ENCODE results near the gene FEZ2. TPM values are rescaled to one million over a fixed set of nuclear protein-coding genes. Genes with fewer than 3 reads are reported as not detected.

FEZ2 gene
- total and polyA plus RNA-seq, 2 of the 8 experiments (the other 6 are each of a cell fraction or from before 2014, with no cell fraction given): 7.5 to 16.4 TPM

DNA sequence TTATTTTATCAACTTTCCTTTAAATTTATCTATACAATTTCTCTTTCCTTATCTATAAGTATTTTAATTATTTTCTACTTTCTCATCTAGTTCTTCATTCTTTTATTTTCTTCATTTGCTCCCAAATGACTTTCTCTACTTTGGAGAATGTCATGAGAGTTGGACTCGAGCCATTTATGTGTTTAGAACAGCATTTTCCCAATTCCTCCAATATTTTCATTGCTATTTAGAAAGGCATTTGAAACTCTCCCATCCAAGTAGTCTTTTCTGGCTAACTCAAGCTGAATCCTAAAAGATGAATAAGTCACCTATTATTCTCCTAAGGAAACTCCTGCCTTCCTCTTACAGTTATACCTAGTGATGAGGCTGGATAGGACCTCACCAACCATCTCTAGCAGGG, 15.8 kb upstream of the FEZ2 start:
- Histone ChIP-seq H2AK5ac (ENCODE audit: low read depth, low read length) (no peak overlapping the region), H3K4ac (replicated peaks; ENCODE audit: insufficient read length, low read depth, low read length) (no peak overlapping the region), H3K4me1 (replicated peaks in 1 of 4; ENCODE audit: control insufficient read depth in 3 of 4, insufficient read depth in 4 of 4, low read length in 3 of 4) (peaks cover 0 to 22% (median 12%) of the 10 kb centered on the region in 4 experiments; a peak in 3 of 7 replicates), H3K27me3 (replicated peaks in 1 of 4; ENCODE audit: control insufficient read depth in 3 of 4, extremely low read depth in 1 of 4, insufficient read depth in 3 of 4, low read length in 3 of 4) (no peaks in the 10 kb centered on the region), H4K5ac (ENCODE audit: insufficient read length, low read depth, low read length) (no peak overlapping the region), H2BK12ac (ENCODE audit: low read depth, low read length) (no peak overlapping the region), H2BK15ac (ENCODE audit: low read length) (no peak overlapping the region), H2AFZ (ENCODE audit: low read length) (no peak overlapping the region), H4K8ac (ENCODE audit: extremely low read depth, insufficient read depth, low read length) (no peak overlapping the region), H3K18ac (ENCODE audit: extremely low read depth, low read length) (no peak overlapping the region), H3K36me3 (ENCODE audit: control insufficient read depth in 2 of 4, insufficient read depth in 4 of 4, low read length in 3 of 4) (no peaks in the 10 kb centered on the region), H2BK5ac (ENCODE audit: low read depth, low read length) (no peak overlapping the region), H3K79me1 (ENCODE audit: low read depth, low read length) (0 out of 2 replicates have a peak, but pooled peaks cover 2% of the 10 kb centered on the region), H3K9ac (replicated peaks in 1 of 4; ENCODE audit: extremely low read depth in 1 of 4, low read depth in 3 of 4, low read length in 3 of 4) (no peak overlapping the region), H3K56ac (replicated peaks; ENCODE audit: insufficient read length, low read depth, low read length) (no peak overlapping the region), H4K20me1 (replicated peaks in 1 of 2; ENCODE audit: control insufficient read depth in 1 of 2, insufficient read depth in 2 of 2, low read length in 2 of 2) (no peaks in the 10 kb centered on the region), H3K4me3 (ENCODE audit: extremely low read depth in 1 of 4, insufficient read depth in 2 of 4, low read depth in 3 of 4, low read length in 4 of 4) (no peak overlapping the region), H3K9me3 (ENCODE audit: insufficient read depth in 2 of 2, low read depth in 1 of 2, low read length in 1 of 2) (no peaks in the 10 kb centered on the region), H3K4me2 (ENCODE audit: insufficient read depth in 1 of 2, low read depth in 2 of 2, low read length in 2 of 2) (no peak overlapping the region), H2BK20ac (ENCODE audit: low read length) (no peak overlapping the region), H2BK120ac (replicated peaks; ENCODE audit: low read depth, low read length) (no peak overlapping the region), H4K91ac (replicated peaks; ENCODE audit: insufficient read length, low read length) (no peak overlapping the region), H3K27ac (ENCODE audit: low read depth, low read length) (no peak overlapping the region), H3K79me2 (ENCODE audit: control insufficient read depth in 1 of 2, insufficient read depth in 2 of 2, low read length in 2 of 2) (no peaks in the 10 kb centered on the region), H3K23ac (ENCODE audit: insufficient read length) (no peak overlapping the region), H3K23me2 (ENCODE audit: low read depth, low read length) (no peaks in the 10 kb centered on the region), H3K14ac (ENCODE audit: insufficient read length) (no peak overlapping the region)
- 100% methylated on average over 1 of the region's 1 CpG; no CpG with 5 or more reads in 1 of the 2 experiments for WGBS, 2 experiments (ENCODE audit: extremely low coverage in 1 of 2, insufficient coverage in 1 of 2, insufficient read length in 1 of 2, insufficient replicate concordance in 2 of 2, low coverage in 1 of 2, low lambda C conversion rate in 2 of 2, missing lambda C conversion rate in 1 of 2)
- DNase-seq (ENCODE audit: low read depth in 1 of 2, low spot score in 2 of 2) (no peak), FAIRE-seq (no peak)
- ChIA-PET CTCF (ENCODE audit: partially characterized antibody) (interaction anchor here (1.1 kb wide), 1 partner anchor 36 kb away, joined by 3 read pairs; no protein-coding TSS in a partner anchor), POLR2A (ENCODE audit: partially characterized antibody) (interaction anchor here (0.6 kb wide), 1 partner anchor 11 kb away, joined by 3 read pairs; no protein-coding TSS in a partner anchor)
- TF ChIP-seq EP300 (IDR thresholded peaks at IDR 0.05; ENCODE audit: borderline replicate concordance in 1 of 2, low read depth in 2 of 2, low read length in 2 of 2) (no peak), SUZ12 (IDR thresholded peaks at IDR 0.05; ENCODE audit: low read length) (no peak), CHD2 (IDR thresholded peaks at IDR 0.05; ENCODE audit: low read length) (no peak), NRF1 (IDR thresholded peaks at IDR 0.05; ENCODE audit: low read depth, low read length) (no peak)
